ENCODE data around the gene ASTL. TPM values are rescaled to one million over a fixed set of nuclear protein-coding genes. Genes with fewer than 3 reads are reported as not detected.

The ASTL gene
- total RNA-seq, 1 donor from 2014 or later: not detected

- Histone ChIP-seq H3K4me3 (no peak overlapping the region), H3K9me3 (ENCODE audit: low read depth) (no peaks in the 10 kb centered on the region), H2AFZ (replicated peaks) (no peak overlapping the region), H3F3A (ENCODE audit: low read depth) (no peaks in the 10 kb centered on the region), H3K27me3 (peaks cover 4% of the 10 kb centered on the region), H3K27ac (no peak overlapping the region), H3K4me2 (no peak overlapping the region), H3K36me3 (no peaks in the 10 kb centered on the region), H3K4me1 (no peaks in the 10 kb centered on the region), H3K79me2 (ENCODE audit: low read depth) (no peaks in the 10 kb centered on the region), H3K9ac (no peak overlapping the region), H4K20me1 (ENCODE audit: low read depth) (no peaks in the 10 kb centered on the region)
- Mint-ChIP-seq H3K4me1 (no peaks in the 10 kb centered on the region), H3K27me3 (ENCODE audit: insufficient read depth, low read depth) (peaks cover 9% of the 10 kb centered on the region), H3K36me3 (no peaks in the 10 kb centered on the region), H3K27ac (no peak overlapping the region), H3K4me3 (no peak overlapping the region), H3K9me3 (no peaks in the 10 kb centered on the region)
- no peak for DNase-seq (ENCODE audit: low spot score)
- TF ChIP-seq EZH2 (IDR thresholded peaks at IDR 0.05) (no peak), CTCF (IDR thresholded peaks at IDR 0.05) (no peak), EZH2phosphoT487 (IDR thresholded peaks at IDR 0.05) (no peak)
Measured at GRCh38 chr2:96129528-96130120, 8.7 kb downstream of the ASTL start.

GRCh38 chr2:96128456-96128855 lies 9.8 kb downstream of the ASTL start:
- Mint-ChIP-seq H3K27me3 (ENCODE audit: insufficient read depth, low read depth) (peaks cover 13% of the 10 kb centered on the region), H3K9me3 (no peaks in the 10 kb centered on the region), H3K4me3 (no peak overlapping the region), H3K4me1 (no peaks in the 10 kb centered on the region), H3K27ac (no peak overlapping the region), H3K36me3 (no peaks in the 10 kb centered on the region)
- Histone ChIP-seq H4K20me1 (ENCODE audit: low read depth) (no peaks in the 10 kb centered on the region), H3K4me3 (no peak overlapping the region), H3K79me2 (ENCODE audit: low read depth) (no peaks in the 10 kb centered on the region), H3K27me3 (peaks cover 4% of the 10 kb centered on the region), H3K36me3 (no peaks in the 10 kb centered on the region), H3K4me2 (no peak overlapping the region), H2AFZ (replicated peaks) (no peak overlapping the region), H3K4me1 (no peaks in the 10 kb centered on the region), H3K27ac (no peak overlapping the region), H3K9ac (no peak overlapping the region), H3F3A (ENCODE audit: low read depth) (no peaks in the 10 kb centered on the region), H3K9me3 (ENCODE audit: low read depth) (no peaks in the 10 kb centered on the region)
- DNase-seq (ENCODE audit: low spot score): no peak
- TF ChIP-seq EZH2 (IDR thresholded peaks at IDR 0.05): no peak
- no peak for TF ChIP-seq CTCF (IDR thresholded peaks at IDR 0.05)
- no peak for TF ChIP-seq EZH2phosphoT487 (IDR thresholded peaks at IDR 0.05)

GRCh38 chr2:96124406-96125265 lies 13.7 kb downstream of the ASTL start:
- Histone ChIP-seq H3K27ac (no peak overlapping the region), H3K4me3 (no peak overlapping the region), H4K20me1 (ENCODE audit: low read depth) (no peaks in the 10 kb centered on the region), H3K27me3 (peaks cover 13% of the 10 kb centered on the region), H3K4me2 (no peak overlapping the region), H3K79me2 (ENCODE audit: low read depth) (no peaks in the 10 kb centered on the region), H2AFZ (replicated peaks) (no peak overlapping the region), H3F3A (ENCODE audit: low read depth) (no peaks in the 10 kb centered on the region), H3K4me1 (no peaks in the 10 kb centered on the region), H3K9me3 (ENCODE audit: low read depth) (no peaks in the 10 kb centered on the region), H3K9ac (no peak overlapping the region), H3K36me3 (no peaks in the 10 kb centered on the region)
- no peak overlapping the region for H3K27ac Mint-ChIP-seq
- H3K27me3 Mint-ChIP-seq (ENCODE audit: insufficient read depth, low read depth): peaks cover 14% of the 10 kb centered on the region
- TF ChIP-seq EZH2phosphoT487 (IDR thresholded peaks at IDR 0.05) (no peak), EZH2 (IDR thresholded peaks at IDR 0.05) (no peak), CTCF (IDR thresholded peaks at IDR 0.05) (no peak)
- H3K9me3 Mint-ChIP-seq: no peaks in the 10 kb centered on the region
- peaks cover 9% of the 10 kb centered on the region for H3K4me1 Mint-ChIP-seq
- H3K36me3 Mint-ChIP-seq: no peaks in the 10 kb centered on the region
- no peak for DNase-seq (ENCODE audit: low spot score)
- no peak overlapping the region for H3K4me3 Mint-ChIP-seq

Measured in neural progenitor cell (in vitro differentiated cells).